GM08714 (cell line): ENCODE results near the gene DPEP2.
A peak's percentile ranks its signal among the peaks of the same experiment; 100 is the strongest.
"Not testable (repeated sequence)": the region's sequence is repeated elsewhere in the genome, so short reads cannot be mapped to it uniquely, and the experiment has no call there.

Experiments used
- H3K4me3 ChIP-seq: fragments of 200-500 bp; sonication (Bioruptor generic); 2 replicates; pipeline ENCODE4 v1.5.1; 2014; ENCODE audit warnings: mild to moderate bottlenecking, low read length, inconsistent platforms
- ZNF274 ChIP-seq: IDR thresholded peaks from 2 replicates; pipeline ENCODE4 v1.6.1; 2012; ENCODE audit warnings: mild to moderate bottlenecking, low read depth, low read length

Gene DPEP2, protein sequence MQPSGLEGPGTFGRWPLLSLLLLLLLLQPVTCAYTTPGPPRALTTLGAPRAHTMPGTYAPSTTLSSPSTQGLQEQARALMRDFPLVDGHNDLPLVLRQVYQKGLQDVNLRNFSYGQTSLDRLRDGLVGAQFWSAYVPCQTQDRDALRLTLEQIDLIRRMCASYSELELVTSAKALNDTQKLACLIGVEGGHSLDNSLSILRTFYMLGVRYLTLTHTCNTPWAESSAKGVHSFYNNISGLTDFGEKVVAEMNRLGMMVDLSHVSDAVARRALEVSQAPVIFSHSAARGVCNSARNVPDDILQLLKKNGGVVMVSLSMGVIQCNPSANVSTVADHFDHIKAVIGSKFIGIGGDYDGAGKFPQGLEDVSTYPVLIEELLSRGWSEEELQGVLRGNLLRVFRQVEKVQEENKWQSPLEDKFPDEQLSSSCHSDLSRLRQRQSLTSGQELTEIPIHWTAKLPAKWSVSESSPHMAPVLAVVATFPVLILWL

DNA sequence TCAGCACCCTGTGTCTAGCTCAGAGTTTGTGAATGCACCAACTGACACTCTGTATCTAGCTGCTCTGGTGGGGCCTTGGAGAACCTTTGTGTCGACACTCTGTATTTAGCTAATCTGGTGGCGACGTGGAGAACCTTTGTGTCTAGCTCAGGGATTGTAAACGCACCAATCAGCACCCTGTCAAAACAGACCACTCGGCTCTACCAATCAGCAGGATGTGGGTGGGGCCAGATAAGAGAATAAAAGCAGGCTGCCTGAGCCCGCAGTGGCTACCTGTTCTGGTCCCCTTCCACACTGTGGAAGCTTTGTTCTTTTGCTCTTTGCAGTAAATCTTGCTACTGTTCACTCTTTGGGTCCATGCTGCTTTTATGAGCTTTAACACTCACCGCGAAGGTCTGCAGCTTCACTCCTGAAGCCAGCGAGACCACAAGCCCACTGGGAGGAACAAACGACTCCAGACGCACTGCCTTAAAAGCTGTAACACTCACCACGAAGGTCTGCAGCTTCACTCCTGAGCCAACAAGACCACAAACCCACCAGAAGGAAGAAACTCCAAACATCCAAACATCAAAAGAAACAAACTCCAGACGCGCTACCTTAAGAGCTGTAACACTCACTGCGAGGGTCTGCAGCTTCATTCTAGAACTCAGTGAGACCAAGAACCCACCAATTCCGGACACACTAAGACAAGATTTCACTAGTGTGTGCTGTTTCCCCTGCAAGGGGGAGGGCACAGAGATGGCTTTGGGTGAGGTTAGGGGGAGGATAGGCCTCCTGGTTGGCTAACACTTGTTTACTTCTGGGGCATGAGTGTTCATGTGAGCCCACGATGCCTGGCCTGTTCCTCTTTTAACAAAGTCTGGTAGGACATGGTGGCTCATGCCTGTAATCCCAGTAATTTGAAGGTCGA lies at the start of gene DPEP2:
DPEP2 (minus strand) TSS at position 706 of the 910 bp plus-strand sequence. CDS start 6,272 bp downstream, outside the sequence.
- not testable (repeated sequence) for H3K4me3 ChIP-seq

DNA sequence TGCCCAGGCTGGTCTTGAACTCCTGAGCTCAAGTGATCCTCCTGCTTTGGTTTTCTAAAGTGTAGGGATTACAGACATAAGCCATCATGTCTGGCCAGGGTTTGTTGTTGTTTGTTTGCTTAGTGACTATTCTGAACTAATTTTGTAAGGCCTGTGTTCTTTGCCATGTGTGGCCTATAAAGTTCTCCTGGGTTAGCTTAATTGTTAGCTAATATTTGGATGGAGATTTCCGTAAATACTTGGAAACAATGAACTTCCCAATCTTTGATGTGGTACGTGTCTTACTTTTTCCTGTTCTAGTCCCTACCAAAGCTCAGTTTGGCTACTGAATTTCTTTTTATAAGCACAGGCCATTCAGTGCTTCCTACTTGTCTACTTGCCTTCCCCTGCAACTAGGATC lies 48.7 kb upstream of the DPEP2 start:
- H3K4me3 ChIP-seq = no peak overlapping the region
- TF ChIP-seq ZNF274 = no peak

DNA sequence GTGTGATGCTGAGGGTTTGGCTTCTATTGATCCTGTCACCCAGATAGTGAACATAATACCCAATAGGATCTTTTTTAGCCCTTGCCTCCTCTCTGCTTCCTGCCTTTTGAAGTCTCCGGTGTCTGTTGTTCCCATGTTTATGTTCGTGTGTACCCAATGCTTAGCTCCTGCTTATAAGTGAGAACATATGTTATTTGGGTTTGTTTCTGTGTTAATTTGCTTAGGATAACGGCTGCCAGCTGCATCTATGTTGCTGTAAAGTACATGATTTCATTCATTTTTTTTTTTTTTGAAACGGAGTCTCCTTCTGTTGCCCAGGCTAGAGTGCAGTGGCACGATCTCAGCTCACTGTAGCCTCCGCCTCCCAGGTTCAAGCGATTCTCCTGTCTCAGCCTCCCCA lies 46.8 kb upstream of the DPEP2 start:
- no peak for TF ChIP-seq ZNF274
- H3K4me3 ChIP-seq = no peak overlapping the region

DNA sequence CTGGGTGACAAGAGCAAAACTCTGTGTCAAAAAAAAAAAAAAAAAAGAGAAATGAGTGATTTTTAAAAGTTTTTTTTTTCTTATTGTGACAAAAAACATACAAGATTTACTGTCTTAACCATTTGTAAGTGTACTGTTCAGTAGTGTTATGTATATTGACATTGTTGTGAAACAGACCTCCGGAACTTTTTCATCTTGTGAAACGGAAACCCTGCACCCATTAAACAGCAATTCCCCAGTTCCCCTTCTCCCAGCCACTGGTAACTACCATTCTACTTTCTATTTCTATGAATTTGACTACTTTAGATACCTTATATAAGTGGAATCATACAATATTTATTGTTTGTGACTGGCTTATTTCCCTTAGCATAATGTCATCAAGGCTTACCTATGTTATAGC lies 42.5 kb upstream of the DPEP2 start:
- no peak overlapping the region for H3K4me3 ChIP-seq
- no peak for TF ChIP-seq ZNF274

DNA sequence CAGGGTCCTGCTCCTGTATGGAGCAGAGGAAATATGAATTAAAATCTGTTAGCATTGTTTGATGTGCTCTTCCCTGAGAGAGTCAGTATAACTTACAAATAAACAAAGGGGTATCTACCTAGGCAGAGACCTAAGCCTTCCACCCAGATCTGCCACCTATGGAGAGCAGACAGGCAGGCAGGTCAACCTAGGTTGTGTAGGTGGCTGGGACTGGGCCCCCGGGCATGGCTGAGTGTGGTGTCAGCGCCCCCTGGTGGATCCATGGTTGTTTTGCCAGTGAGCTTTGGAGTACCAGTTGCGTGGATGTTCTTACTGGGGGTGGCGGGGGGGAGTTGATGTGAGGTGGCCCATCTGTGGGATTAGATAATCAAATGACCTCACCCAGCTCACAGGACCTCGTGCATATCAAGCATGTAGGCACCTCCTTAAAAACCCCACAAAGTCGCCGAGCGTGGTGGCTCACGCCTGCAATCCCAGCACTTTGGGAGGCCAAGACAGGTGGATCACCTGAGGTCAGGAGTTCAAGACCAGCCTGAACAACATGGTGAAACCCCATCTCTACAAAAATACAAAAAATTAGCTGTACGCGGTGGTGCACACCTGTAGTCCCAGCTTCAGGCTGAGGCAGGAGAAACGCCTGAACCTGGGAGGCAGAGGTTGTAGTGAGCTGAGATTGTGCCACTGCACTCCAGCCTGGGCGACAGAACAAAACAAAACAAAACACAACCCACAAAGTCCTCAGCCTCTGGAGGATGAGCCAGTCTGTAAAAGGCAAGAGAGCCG lies 41.4 kb upstream of the DPEP2 start:
- no peak overlapping the region for H3K4me3 ChIP-seq
- no peak for TF ChIP-seq ZNF274

DNA sequence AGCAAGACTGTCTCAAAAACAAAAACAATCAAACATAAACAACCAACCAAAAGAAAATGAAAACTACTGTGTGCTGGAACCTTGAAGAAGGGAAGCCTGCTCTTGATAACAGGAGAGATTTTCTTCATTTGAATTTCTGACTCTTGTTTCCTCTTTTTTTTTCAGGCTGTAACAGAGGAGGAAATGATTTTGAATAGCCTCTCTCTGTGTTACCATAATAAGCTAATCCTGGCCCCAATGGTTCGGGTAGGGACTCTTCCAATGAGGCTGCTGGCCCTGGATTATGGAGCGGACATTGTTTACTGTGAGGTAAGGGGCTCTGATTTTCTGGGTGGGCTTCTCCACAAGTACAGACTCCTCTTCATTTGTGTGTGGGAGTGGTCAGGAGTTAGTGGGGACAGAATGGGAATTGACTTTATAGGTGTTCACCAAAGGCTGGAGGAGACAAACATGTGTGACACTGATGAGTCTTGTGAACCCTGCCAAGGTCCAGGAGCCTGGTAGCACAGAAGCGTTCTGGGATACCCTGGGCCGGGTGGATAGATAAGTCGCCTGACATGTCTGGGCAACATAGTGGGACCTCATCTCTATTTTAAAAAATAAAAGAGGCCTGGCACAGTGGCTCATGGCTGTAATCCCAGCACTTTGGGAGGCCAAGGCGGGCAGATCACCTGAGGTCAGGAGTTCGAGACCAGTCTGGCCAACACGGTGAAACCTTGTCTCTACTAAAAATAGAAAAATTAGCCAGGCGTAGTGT lies 38.7 kb upstream of the DPEP2 start:
- peak overlapping the region; percentile 26; the same call in 1 of the 2 replicates for H3K4me3 ChIP-seq
- TF ChIP-seq ZNF274 = no peak

DNA sequence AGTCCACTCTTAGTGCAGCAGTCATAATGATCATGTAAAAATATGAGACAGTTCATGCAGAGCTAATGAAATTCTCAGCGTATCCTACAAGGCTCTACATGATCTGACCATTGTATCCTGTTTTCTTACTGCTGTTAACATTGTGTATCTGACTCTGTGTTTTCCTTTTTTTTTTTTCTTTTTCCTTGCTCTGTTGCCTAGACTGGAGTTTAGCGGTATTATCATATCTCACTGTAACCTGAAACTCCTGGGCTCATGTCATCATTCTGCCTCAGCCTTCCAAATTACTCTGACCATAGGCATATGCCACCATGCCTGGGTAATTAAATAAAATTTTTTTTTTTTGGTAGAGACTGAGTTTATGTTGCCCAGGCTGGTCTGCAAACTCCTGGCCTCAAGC lies 35.9 kb upstream of the DPEP2 start:
- no peak overlapping the region for H3K4me3 ChIP-seq
- no peak for TF ChIP-seq ZNF274

DNA sequence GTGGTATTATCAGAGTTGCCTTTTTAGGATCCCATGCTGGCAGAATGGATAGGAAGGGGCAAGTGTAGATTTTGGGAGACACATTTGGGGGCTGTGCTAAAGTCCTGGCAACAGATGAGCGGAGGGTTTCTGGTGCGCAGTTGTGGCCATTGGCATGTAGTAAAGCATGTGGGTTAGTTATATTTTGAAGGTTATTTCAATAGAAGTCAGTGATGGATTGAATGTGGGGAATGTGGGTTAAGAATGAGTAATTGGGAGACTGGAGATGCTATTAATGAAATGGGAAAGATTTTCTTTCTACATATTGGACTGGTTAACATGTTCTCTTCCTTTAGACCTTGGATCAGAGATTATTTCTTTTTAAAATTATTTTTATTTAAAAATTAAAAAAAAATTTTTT lies 33.8 kb upstream of the DPEP2 start:
- TF ChIP-seq ZNF274 = no peak
- no peak overlapping the region for H3K4me3 ChIP-seq

DNA sequence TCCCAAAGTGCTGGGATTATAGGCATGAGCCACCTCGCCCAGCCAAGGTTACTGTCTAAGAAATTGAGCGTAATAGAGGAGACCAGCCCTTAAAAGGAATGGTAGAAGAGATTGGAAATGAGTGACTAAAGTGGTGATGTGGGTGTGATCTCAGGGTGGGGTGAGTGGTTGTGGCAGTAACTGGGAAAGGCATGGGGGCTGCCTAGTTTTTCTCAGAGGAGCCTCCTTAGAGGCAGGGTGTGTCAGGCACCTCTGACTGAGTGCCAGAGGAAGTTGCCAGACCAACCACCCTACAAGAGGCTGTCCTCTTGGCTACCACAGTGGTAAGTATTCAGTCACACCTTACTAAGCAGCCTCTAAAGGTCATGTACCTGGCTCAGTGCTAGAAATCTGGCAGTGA lies 32.7 kb upstream of the DPEP2 start:
- TF ChIP-seq ZNF274 = no peak
- no peak overlapping the region for H3K4me3 ChIP-seq

DNA sequence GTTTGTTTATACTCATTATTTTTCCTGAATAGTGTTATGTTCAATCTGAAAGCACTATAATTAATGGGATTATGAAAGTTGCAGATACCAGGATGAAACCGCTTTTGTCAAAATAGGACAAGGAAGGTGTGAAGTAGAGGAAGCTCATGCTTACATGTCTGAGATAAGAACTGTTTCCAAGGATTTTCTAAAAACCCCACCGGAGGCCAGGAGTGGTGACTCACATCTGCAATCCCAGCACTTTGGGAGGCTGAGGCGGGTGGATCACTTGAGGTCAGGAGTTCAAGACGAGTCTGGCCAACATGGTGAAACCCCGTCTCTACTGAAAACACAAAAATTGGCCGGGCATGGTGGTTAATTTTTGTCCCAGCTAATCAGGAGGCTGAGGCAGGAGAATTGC lies 30.8 kb upstream of the DPEP2 start:
- H3K4me3 ChIP-seq = not testable (repeated sequence)

DNA sequence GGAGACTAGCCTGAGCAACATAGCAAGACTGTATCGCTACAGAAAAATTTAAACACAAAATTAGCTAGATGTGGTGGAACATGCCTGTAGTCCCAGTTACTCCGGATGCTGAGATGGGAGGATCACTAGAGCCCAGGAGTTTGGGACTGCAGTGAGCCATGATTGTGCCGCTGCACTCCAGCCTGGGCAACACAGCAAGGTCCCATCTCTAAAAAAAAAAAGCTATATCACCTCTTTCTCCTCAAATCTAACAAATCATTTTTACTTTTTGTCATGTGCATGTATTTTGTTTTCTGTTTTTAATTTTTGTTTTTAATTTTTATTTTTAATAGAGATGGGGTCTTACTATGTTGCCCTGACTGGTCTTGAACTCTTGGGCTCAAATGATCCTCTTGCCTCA lies 29.7 kb upstream of the DPEP2 start:
- no peak for TF ChIP-seq ZNF274
- H3K4me3 ChIP-seq = no peak overlapping the region

DNA sequence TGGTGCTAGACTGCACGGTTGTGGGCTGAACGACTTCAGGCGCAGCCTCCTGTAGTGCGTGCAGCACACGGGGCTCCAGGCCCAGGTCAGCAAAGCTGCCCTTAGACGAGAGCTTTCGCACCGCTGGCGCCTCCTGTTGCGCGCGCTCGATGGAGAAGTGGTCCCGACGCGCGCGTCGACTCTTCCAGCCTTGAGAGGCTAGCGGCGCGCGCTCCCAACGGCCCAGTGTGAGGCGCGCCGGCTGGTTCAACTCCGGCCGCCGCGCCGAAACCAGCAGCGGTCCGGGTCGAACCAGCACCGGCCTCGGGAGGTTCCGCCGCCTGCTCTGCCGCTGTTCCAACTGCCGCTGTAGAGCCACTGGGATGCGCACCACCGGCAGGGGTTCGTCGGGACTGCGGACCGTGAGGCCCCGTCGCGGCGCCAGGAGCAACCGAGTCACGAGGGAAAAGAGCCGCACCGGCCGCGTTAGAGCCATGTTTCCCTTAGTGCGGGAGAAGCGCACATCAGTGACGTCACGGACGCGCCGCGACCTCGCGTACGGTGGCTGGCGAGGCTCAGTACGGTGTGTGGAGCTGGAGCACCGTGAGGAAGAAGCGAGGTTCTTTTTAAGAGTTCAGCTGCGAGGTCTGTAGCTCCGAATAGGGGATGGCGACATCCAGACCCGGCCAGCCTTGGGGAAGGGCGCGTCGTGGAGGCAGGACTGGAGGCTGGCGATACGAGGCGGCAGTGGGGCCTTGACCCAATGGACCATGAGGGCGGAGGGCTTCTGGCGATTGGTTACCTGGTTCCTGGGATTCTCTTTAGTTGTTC lies 23.6 kb upstream of the DPEP2 start, which contains the start of the genes DDX28 and DUS2:
DDX28 (minus strand) TSS at position 505 of the 810 bp plus-strand sequence; CDS start at position 475, 30 bp downstream.
DUS2 (plus strand) TSS at position 557 of the 810 bp plus-strand sequence. CDS start 14,740 bp downstream, outside the sequence.
- TF ChIP-seq ZNF274 = no peak
- peak within 1 kb of the TSS; percentile 88 for H3K4me3 ChIP-seq
